Activated naive CD8-positive, alpha-beta T cell treated with anti-CD3 and anti-CD28 coated beads, Interleukin-2, amount 50 U/mL, for 24 hours (primary cell): ENCODE data around the gene RASSF3.
"Not testable (repeated sequence)": the region's sequence is repeated elsewhere in the genome, so short reads cannot be mapped to it uniquely, and the experiment has no call there.

Source experiments
- ATAC-seq: fragments of 150-1000 bp; cut with Tn5 transposase; one replicate; pipeline ENCODE4 v1.10.0; 2021
- DNase-seq: peaks from one replicate; pipeline ENCODE4 v3.0.0; 2021
- H3K27ac Mint-ChIP-seq: one replicate; pipeline ENCODE4 v1.8.0; 2021; ENCODE audit warnings: mild to moderate bottlenecking, mixed read lengths
- H3K27me3 Mint-ChIP-seq: one replicate; pipeline ENCODE4 v1.8.0; 2021; ENCODE audit warnings: mixed read lengths
- H3K36me3 Mint-ChIP-seq: one replicate; pipeline ENCODE4 v1.8.0; 2021; ENCODE audit warnings: low read depth, mixed read lengths
- H3K4me1 Mint-ChIP-seq: one replicate; pipeline ENCODE4 v1.8.0; 2021; ENCODE audit warnings: mixed read lengths
- H3K4me3 Mint-ChIP-seq: one replicate; pipeline ENCODE4 v1.8.0; 2021; ENCODE audit warnings: mild to moderate bottlenecking, moderate library complexity, mixed read lengths
- H3K9me3 Mint-ChIP-seq: one replicate; pipeline ENCODE4 v1.8.0; 2021; ENCODE audit warnings: mixed read lengths

Gene RASSF3

GRCh38 chr12:64680235-64680634 is 69.9 kb downstream of the RASSF3 start:
- H3K9me3 Mint-ChIP-seq = peaks cover 4% of the 10 kb centered on the region
- no peak for ATAC-seq
- peaks cover 100% of the 10 kb centered on the region for H3K4me1 Mint-ChIP-seq
- peak overlapping the region; percentile 67 for H3K4me3 Mint-ChIP-seq
- no peaks in the 10 kb centered on the region for H3K27me3 Mint-ChIP-seq
- peaks cover 14% of the 10 kb centered on the region for H3K36me3 Mint-ChIP-seq
- no peak for DNase-seq
- H3K27ac Mint-ChIP-seq = peak overlapping the region; percentile 87

- H3K27me3 Mint-ChIP-seq = no peaks in the 10 kb centered on the region
- peak; percentile 43 for ATAC-seq
- peaks cover 4% of the 10 kb centered on the region for H3K9me3 Mint-ChIP-seq
- peaks cover 24% of the 10 kb centered on the region for H3K36me3 Mint-ChIP-seq
- DNase-seq = no peak
- H3K4me3 Mint-ChIP-seq = no peak overlapping the region
- peak overlapping the region; percentile 67 for H3K27ac Mint-ChIP-seq
- H3K4me1 Mint-ChIP-seq = peaks cover 96% of the 10 kb centered on the region
These were observed 71.1 kb downstream of the RASSF3 start for GRCh38 chr12:64681200-64682052.

GRCh38 chr12:64682572-64683277 is 72.4 kb downstream of the RASSF3 start:
- H3K4me3 Mint-ChIP-seq = no peak overlapping the region
- H3K4me1 Mint-ChIP-seq = peaks cover 92% of the 10 kb centered on the region
- DNase-seq (no peak), ATAC-seq (no peak)
- peaks cover 32% of the 10 kb centered on the region for H3K36me3 Mint-ChIP-seq
- H3K27me3 Mint-ChIP-seq = no peaks in the 10 kb centered on the region
- H3K27ac Mint-ChIP-seq = peak overlapping the region; percentile 50
- H3K9me3 Mint-ChIP-seq = peaks cover 4% of the 10 kb centered on the region

GRCh38 chr12:64683816-64684543 is 73.7 kb downstream of the RASSF3 start:
- Mint-ChIP-seq H3K4me1 (peaks cover 92% of the 10 kb centered on the region), H3K27me3 (no peaks in the 10 kb centered on the region), H3K27ac (peak overlapping the region; percentile 82), H3K36me3 (peaks cover 41% of the 10 kb centered on the region), H3K4me3 (peak overlapping the region; percentile 29), H3K9me3 (peaks cover 4% of the 10 kb centered on the region)
- no peak for ATAC-seq
- no peak for DNase-seq

- H3K9me3 Mint-ChIP-seq = peaks cover 4% of the 10 kb centered on the region
- H3K4me1 Mint-ChIP-seq = peaks cover 86% of the 10 kb centered on the region
- H3K4me3 Mint-ChIP-seq = no peak overlapping the region
- DNase-seq = no peak
- H3K36me3 Mint-ChIP-seq = peaks cover 41% of the 10 kb centered on the region
- peak overlapping the region; percentile 82 for H3K27ac Mint-ChIP-seq
- no peak for ATAC-seq
- no peaks in the 10 kb centered on the region for H3K27me3 Mint-ChIP-seq
These were observed 74.8 kb downstream of the RASSF3 start for GRCh38 chr12:64685050-64685449.

GRCh38 chr12:64685605-64686004 is 75.3 kb downstream of the RASSF3 start:
- no peaks in the 10 kb centered on the region for H3K27me3 Mint-ChIP-seq
- H3K4me3 Mint-ChIP-seq = no peak overlapping the region
- ATAC-seq = no peak
- H3K36me3 Mint-ChIP-seq = peaks cover 41% of the 10 kb centered on the region
- no peak overlapping the region for H3K27ac Mint-ChIP-seq
- peaks cover 4% of the 10 kb centered on the region for H3K9me3 Mint-ChIP-seq
- DNase-seq = no peak
- H3K4me1 Mint-ChIP-seq = peaks cover 81% of the 10 kb centered on the region

- Mint-ChIP-seq H3K36me3 (peaks cover 53% of the 10 kb centered on the region), H3K27me3 (no peaks in the 10 kb centered on the region), H3K27ac (peak overlapping the region; percentile 75), H3K4me3 (peak overlapping the region; percentile 27), H3K4me1 (peaks cover 73% of the 10 kb centered on the region), H3K9me3 (peaks cover 4% of the 10 kb centered on the region)
- DNase-seq (no peak), ATAC-seq (peak; percentile 55)
These were observed 77.5 kb downstream of the RASSF3 start for GRCh38 chr12:64687816-64688215.

GRCh38 chr12:64688219-64688618 is 77.9 kb downstream of the RASSF3 start:
- H3K9me3 Mint-ChIP-seq = peaks cover 4% of the 10 kb centered on the region
- H3K4me3 Mint-ChIP-seq = peak overlapping the region; percentile 27
- ATAC-seq = no peak
- peaks cover 71% of the 10 kb centered on the region for H3K4me1 Mint-ChIP-seq
- peak overlapping the region; percentile 75 for H3K27ac Mint-ChIP-seq
- no peak for DNase-seq
- peaks cover 53% of the 10 kb centered on the region for H3K36me3 Mint-ChIP-seq
- no peaks in the 10 kb centered on the region for H3K27me3 Mint-ChIP-seq

- peaks cover 51% of the 10 kb centered on the region for H3K36me3 Mint-ChIP-seq
- no peaks in the 10 kb centered on the region for H3K27me3 Mint-ChIP-seq
- H3K9me3 Mint-ChIP-seq = peaks cover 2% of the 10 kb centered on the region
- no peak for DNase-seq
- peak overlapping the region; percentile 75 for H3K27ac Mint-ChIP-seq
- H3K4me1 Mint-ChIP-seq = peaks cover 70% of the 10 kb centered on the region
- ATAC-seq = no peak
- no peak overlapping the region for H3K4me3 Mint-ChIP-seq
These were observed 78.4 kb downstream of the RASSF3 start for GRCh38 chr12:64688715-64689114.

GRCh38 chr12:64690236-64690635 is 79.9 kb downstream of the RASSF3 start:
- not testable (repeated sequence) for H3K9me3 Mint-ChIP-seq, DNase-seq, ATAC-seq, H3K27ac Mint-ChIP-seq, H3K27me3 Mint-ChIP-seq, H3K4me3 Mint-ChIP-seq
- H3K4me1 Mint-ChIP-seq = peaks cover 66% of the 10 kb centered on the region
- peaks cover 47% of the 10 kb centered on the region for H3K36me3 Mint-ChIP-seq

GRCh38 chr12:64691227-64691794 is 81.0 kb downstream of the RASSF3 start:
- H3K4me1 Mint-ChIP-seq = peaks cover 68% of the 10 kb centered on the region
- ATAC-seq (no peak), DNase-seq (no peak)
- H3K9me3 Mint-ChIP-seq = no peaks in the 10 kb centered on the region
- H3K4me3 Mint-ChIP-seq = no peak overlapping the region
- peaks cover 38% of the 10 kb centered on the region for H3K36me3 Mint-ChIP-seq
- H3K27ac Mint-ChIP-seq = peak overlapping the region; percentile 16
- no peaks in the 10 kb centered on the region for H3K27me3 Mint-ChIP-seq

- peak overlapping the region; percentile 16 for H3K27ac Mint-ChIP-seq
- H3K4me3 Mint-ChIP-seq = no peak overlapping the region
- H3K36me3 Mint-ChIP-seq = peaks cover 36% of the 10 kb centered on the region
- H3K27me3 Mint-ChIP-seq = no peaks in the 10 kb centered on the region
- no peak for DNase-seq
- no peaks in the 10 kb centered on the region for H3K9me3 Mint-ChIP-seq
- H3K4me1 Mint-ChIP-seq = peaks cover 73% of the 10 kb centered on the region
- no peak for ATAC-seq
These were observed 81.7 kb downstream of the RASSF3 start for GRCh38 chr12:64691795-64692583.

GRCh38 chr12:64694130-64695040 is 84.1 kb downstream of the RASSF3 start:
- Mint-ChIP-seq H3K36me3 (peaks cover 27% of the 10 kb centered on the region), H3K4me1 (peaks cover 60% of the 10 kb centered on the region)
- no peak for ATAC-seq

More at GRCh38 chr12:64694130-64695040, 84.1 kb downstream of the RASSF3 start:
- H3K4me3 Mint-ChIP-seq = no peak overlapping the region
- H3K27ac Mint-ChIP-seq = peak overlapping the region; percentile 2
- no peaks in the 10 kb centered on the region for H3K27me3 Mint-ChIP-seq
- no peaks in the 10 kb centered on the region for H3K9me3 Mint-ChIP-seq
- DNase-seq = no peak
